GM21619 (cell line): ENCODE results near the gene R3HDM2.

Experiments used
- ATAC-seq: cut with Tn5 transposase; IDR thresholded peaks from one replicate; pipeline ENCODE4 v1.9.1; 2021; ENCODE audit not compliant: unreplicated experiment

Gene R3HDM2

GRCh38 chr12:57232156-57232756 lies 198.6 kb downstream of the R3HDM2 start:
- no peak for ATAC-seq

- no peak for ATAC-seq
Measured at GRCh38 chr12:57231276-57232021, 199.4 kb downstream of the R3HDM2 start.

- no peak for ATAC-seq
Measured at GRCh38 chr12:57230381-57231155, 200.3 kb downstream of the R3HDM2 start.

DNA sequence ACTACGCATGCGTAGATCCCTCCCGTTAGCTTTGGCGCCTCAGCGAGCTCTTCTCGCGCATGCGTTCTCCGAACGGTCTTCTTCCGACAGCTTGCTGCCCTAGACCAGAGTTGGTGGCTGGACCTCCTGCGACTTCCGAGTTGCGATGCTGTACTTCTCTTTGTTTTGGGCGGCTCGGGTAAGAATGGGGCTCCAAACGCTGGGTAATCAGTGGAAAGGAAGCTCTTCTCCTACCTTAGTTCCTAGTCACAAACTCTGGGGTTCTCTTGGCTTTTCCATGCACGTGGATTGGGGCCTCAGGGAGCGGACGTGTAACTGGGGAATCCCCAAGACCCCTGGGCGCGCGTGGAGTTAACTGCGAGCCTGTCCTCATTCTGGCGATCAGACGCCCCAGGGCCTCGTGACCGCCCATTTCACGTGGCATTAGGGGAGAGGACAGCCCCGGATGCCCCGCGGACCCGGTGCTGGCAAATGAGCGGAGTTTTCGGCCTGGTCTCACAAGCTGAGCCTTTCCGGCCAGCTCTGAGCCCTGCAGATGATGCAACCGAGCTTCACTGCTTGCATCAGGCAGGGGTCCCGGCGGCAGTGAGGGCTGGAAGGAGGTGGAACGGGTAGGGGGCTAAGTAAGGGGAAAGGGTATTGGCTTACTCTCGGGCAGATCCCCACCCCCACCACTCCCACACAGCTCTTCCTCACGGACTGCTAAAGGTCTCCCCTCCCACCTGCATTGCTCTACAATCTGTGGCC lies 201.0 kb downstream of the R3HDM2 start, which contains the start of gene SHMT2:
TSS of gene SHMT2 (plus strand) at position 78 of the 747 bp plus-strand sequence. CDS start at position 146, 68 bp downstream.
- ATAC-seq: peak; percentile 48

DNA sequence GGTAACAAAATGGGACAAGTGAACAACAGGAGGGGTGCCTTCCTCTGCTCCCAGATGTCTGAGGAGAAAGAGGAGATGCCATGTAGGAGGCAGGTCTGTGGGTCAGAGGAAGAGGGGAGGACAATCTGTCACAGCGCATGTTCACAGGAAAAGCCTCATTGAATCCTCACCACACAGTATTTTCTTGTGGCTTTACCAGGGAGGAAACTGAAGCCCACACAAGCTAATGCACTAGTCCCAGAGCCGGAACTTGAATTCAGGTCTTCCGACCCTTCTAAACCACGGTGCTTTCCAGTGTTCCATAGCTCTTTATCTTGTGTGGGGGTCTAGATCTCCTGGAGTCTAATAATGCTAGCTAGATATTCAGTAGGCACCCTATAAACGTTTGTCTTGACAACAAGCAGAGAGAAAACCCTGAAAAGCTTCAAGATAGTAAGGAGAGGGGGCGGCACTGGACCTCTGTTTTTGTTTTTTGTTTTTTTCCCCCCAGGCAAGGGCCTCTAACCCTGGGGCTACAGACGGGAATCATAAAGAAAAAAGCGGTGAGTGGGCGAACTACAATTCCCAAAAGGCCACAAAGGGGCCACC lies 201.7 kb downstream of the R3HDM2 start:
- ATAC-seq: peak; percentile 17

GRCh38 chr12:57227315-57228115 lies 203.3 kb downstream of the R3HDM2 start:
- no peak for ATAC-seq

DNA sequence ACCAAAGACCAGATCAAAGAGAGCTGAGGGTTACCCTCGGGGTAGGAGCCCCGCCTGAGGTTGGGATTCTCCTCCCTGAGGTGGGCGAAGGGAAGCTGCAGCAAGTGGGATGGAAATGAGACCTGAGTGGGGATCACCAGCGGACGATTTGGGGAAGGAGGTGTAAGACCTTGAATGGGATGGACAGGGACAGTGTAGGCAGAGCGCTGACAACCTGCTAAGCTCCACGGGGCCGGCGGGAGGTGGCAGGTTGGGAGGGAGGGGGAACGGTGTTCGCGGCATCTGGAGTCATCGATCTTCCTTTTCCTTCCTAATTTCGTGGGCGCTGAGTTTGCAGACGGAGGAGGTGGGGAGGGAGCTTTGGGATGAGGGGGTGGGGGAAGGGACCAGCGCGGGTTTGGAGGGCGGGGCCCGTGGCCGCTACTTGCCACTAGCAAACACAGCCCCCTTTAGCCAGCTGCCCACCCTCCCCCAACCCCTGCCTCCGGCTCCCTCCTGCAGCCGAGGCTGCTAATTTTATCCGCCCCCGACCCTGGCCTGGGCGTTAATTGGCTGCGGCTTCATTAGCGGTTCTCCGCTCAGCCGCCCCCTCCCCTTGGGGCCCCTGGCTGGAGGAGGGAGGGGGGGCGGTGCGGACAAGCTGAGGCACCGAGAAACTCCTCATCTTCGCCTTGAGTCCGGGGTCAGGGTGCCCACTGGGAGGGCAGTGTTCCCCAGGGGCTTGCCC lies 204.1 kb downstream of the R3HDM2 start:
- no peak for ATAC-seq

DNA sequence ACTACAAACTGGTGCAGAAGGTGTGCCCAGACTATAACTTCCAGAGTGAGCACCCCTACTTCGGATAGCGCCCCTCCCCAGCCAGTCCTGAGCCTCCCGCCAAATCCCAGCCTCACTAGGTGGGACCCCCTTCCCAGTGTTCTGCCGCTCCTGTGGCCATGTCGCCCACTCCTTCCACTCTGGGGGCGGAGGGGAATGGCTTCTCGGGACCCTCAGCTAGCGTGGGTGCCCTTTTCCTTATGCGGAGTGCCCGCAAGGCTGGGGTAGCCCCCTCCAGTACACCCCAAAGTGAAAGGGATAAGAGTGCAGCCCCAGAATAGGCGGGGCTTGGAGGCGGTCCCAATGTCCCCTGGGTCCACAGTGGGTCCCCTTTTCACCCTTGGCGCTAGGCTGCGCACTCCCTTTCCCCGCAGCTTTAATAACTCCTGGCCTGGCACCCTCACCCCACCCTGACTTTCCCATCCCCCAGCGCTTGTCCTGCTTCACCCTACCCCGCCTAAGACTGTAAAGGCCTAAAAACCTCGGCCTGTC lies 205.1 kb downstream of the R3HDM2 start:
- no peak for ATAC-seq

DNA sequence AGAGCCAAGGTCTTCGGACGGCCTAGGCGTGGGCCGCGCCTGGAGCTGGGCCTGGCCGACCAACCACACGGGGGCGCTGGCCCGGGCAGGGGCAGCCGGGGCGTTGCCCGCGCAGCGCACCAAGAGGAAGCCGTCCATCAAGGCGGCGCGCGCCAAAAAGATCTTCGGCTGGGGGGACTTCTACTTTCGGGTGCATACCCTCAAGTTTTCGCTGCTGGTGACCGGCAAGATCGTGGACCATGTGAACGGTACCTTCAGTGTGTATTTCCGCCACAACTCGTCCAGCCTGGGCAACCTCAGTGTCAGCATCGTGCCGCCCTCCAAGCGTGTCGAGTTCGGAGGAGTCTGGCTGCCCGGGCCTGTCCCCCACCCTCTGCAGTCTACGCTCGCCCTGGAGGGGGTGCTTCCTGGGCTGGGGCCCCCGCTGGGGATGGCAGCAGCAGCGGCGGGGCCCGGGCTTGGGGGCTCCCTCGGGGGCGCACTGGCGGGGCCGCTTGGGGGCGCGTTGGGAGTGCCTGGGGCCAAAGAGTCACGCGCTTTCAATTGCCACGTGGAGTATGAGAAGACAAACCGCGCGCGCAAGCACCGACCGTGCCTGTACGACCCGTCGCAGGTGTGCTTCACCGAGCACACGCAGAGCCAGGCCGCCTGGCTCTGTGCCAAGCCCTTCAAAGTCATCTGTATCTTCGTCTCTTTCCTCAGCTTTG lies 205.7 kb downstream of the R3HDM2 start:
- ATAC-seq: no peak

GRCh38 chr12:57224278-57224972 lies 206.4 kb downstream of the R3HDM2 start:
- no peak for ATAC-seq

- ATAC-seq: no peak
Measured at GRCh38 chr12:57223191-57224165, 207.4 kb downstream of the R3HDM2 start.

DNA sequence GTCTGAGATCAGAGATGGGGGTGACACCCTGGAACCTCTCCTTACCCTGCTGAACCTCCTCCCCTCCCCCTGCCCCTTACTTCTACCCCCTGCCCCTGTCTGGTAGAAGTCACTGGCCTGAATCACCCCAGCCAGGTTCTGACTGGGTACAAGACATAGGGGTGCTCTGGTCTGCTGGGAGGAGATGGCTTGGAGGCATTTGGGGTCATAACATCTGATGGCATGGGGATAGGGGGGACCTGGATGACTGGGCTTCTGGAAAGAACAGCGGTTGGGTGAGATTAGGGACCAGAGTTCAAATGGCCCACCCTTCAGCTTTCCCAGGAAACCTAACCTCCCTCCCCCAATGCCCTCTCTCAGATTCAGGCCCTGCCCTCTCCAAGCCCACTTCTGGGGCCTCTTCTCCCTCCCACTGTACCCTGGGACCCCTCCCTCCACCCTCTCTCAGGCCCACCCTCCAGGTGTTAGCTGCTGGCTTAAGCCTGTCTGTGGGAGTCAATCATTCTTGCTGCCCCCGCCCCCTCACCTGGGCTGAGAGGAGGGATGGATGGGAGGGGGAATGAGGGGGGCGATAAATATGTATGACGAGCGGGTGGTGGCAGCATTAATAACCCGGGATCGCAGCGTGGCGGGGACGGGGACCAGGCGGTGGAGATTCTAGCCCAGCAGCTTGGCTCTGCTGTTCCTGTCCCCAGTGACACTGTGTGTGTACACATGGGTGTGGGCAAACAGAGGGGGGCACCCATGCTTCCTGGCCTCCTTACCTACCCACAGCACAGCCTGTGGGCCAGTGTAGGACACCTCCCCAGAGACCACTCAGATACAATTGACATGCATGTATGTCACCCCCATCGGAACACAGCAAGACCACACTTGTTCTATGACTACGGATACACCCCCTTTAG lies 208.3 kb downstream of the R3HDM2 start:
- no peak for ATAC-seq

DNA sequence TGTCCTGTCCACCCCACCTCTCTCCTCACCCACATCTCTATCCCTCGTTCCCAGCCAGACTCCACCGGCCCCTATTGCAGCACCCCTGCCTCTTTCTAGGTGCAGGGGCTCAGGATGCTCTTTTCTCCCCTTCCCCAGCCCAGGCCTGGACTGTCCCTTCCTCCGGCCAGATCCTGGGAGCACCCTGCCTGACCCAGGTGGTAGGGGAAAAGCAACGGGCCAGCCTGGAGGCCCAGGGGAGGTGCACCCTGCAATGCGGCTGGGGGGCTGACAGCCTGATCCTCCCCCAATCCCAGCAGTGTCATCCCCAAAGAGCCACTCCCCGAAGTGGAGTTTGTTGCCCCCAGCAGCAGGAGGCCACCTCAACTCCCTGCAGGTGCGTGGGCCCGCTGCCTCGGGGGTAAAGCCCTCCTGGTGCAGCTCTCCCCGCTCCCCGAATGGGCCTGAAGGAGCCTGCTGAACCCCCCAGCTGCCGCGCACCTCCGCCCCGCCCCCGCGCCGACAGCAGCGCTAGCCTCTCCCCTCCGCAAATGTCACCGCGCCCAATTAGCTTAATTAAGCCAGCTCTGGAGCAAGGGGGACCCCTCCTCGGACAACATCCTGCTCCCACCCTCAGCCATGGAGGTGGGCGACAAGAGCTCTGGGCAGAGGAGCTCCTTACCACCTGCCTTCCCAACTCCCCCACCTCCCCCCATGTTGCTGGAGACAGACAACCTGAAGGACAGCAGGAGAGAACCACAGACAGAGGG lies 209.5 kb downstream of the R3HDM2 start:
- no peak for ATAC-seq

GRCh38 chr12:57220770-57221168 lies 210.1 kb downstream of the R3HDM2 start:
- no peak for ATAC-seq
